ENCODE measurements around the gene CHD3. TPM values are rescaled to one million over a fixed set of nuclear protein-coding genes. Genes with fewer than 3 reads are reported as not detected.
A peak's percentile ranks its signal among the peaks of the same experiment; 100 is the strongest.

Gene CHD3
- total and polyA plus RNA-seq, 2 of the 13 experiments (the other 11 are each of a cell fraction or from before 2014, with no cell fraction given): 2.7 to 3.7 TPM

DNA sequence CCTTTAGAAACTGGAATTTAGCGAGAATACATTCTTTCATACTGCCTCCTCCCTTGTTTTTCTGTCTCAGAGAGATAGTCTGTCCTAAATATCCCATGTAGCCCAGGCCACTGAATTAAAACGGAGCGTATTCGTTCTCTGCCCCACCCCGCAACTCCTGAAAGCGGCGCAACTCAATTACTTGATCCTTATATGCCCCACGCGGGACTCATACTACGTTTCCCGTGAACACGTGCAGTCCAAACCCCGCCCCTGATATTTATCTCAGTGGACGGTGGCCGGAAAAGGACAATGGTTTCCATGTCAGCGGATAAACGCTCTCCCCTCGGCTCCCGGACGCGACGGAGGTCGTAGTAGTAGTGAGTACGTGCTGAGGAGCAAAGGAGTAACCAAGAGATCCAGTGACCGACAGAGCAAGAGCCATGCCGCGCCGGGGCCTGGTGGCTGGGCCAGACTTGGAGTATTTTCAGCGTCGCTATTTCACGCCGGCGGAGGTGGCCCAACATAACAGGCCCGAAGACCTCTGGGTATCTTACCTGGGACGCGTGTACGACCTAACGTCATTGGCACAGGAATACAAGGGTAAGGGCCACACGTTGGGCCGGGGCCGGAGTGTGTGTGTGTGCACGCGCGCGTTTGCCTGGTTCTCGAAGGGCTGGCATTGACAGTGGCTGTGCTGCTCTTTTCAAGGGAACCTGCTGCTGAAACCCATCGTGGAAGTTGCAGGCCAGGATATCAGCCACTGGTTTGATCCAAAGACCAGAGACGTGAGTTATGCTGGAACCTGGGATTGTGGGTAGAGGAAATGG lies 30.7 kb upstream of the CHD3 start, which contains the start of gene CYB5D1 (continued):
- TF ChIP-seq, protein P1, sequence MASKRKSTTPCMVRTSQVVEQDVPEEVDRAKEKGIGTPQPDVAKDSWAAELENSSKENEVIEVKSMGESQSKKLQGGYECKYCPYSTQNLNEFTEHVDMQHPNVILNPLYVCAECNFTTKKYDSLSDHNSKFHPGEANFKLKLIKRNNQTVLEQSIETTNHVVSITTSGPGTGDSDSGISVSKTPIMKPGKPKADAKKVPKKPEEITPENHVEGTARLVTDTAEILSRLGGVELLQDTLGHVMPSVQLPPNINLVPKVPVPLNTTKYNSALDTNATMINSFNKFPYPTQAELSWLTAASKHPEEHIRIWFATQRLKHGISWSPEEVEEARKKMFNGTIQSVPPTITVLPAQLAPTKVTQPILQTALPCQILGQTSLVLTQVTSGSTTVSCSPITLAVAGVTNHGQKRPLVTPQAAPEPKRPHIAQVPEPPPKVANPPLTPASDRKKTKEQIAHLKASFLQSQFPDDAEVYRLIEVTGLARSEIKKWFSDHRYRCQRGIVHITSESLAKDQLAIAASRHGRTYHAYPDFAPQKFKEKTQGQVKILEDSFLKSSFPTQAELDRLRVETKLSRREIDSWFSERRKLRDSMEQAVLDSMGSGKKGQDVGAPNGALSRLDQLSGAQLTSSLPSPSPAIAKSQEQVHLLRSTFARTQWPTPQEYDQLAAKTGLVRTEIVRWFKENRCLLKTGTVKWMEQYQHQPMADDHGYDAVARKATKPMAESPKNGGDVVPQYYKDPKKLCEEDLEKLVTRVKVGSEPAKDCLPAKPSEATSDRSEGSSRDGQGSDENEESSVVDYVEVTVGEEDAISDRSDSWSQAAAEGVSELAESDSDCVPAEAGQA (IDR thresholded peaks at IDR 0.05; ENCODE audit: low read depth): no peak; the same call in 1 of the 2 replicates
- TF ChIP-seq, protein P1 (CRISPR knock-in tag; IDR thresholded peaks at IDR 0.05; ENCODE audit: borderline replicate concordance): no peak
- TF ChIP-seq NRL (CRISPR knock-in tag; IDR thresholded peaks at IDR 0.05; ENCODE audit: borderline replicate concordance) (peak; percentile 14; the same call in 1 of the 2 replicates), FOXC1 (CRISPR knock-in tag; IDR thresholded peaks at IDR 0.05; ENCODE audit: borderline replicate concordance) (0 out of 2 replicates have a peak, but pooled peaks have one; percentile 24), ZNF7 (CRISPR knock-in tag; IDR thresholded peaks at IDR 0.05) (no peak), SPEN (CRISPR knock-in tag; IDR thresholded peaks at IDR 0.05; ENCODE audit: low read depth) (peak; percentile 21; the same call in 1 of the 2 replicates), KLF13 (CRISPR knock-in tag; IDR thresholded peaks at IDR 0.05) (no peak), ZFP37 (CRISPR knock-in tag; IDR thresholded peaks at IDR 0.05; ENCODE audit: borderline replicate concordance) (no peak; the same call in 1 of the 2 replicates), MIER2 (CRISPR knock-in tag; IDR thresholded peaks at IDR 0.05) (no peak), HES4 (CRISPR knock-in tag; IDR thresholded peaks at IDR 0.05; ENCODE audit: borderline replicate concordance) (peak; percentile 65; the same call in 1 of the 2 replicates), SP2 (CRISPR knock-in tag; IDR thresholded peaks at IDR 0.05) (peak; percentile 36; the same call in 1 of the 2 replicates), KLF12 (CRISPR knock-in tag; IDR thresholded peaks at IDR 0.05; ENCODE audit: borderline replicate concordance) (no peak), RARA (CRISPR knock-in tag; IDR thresholded peaks at IDR 0.05) (no peak), PHF5A (CRISPR knock-in tag; IDR thresholded peaks at IDR 0.05; ENCODE audit: low read depth, unreplicated experiment) (no peak)
- TF ChIP-seq, protein P2, sequence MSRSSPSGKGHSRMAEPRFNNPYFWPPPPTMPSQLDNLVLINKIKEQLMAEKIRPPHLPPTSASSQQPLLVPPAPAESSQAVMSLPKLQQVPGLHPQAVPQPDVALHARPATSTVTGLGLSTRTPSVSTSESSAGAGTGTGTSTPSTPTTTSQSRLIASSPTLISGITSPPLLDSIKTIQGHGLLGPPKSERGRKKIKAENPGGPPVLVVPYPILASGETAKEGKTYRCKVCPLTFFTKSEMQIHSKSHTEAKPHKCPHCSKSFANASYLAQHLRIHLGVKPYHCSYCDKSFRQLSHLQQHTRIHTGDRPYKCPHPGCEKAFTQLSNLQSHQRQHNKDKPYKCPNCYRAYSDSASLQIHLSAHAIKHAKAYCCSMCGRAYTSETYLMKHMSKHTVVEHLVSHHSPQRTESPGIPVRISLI (CRISPR knock-in tag; IDR thresholded peaks at IDR 0.05; ENCODE audit: borderline replicate concordance): no peak
- TF ChIP-seq, protein P3, sequence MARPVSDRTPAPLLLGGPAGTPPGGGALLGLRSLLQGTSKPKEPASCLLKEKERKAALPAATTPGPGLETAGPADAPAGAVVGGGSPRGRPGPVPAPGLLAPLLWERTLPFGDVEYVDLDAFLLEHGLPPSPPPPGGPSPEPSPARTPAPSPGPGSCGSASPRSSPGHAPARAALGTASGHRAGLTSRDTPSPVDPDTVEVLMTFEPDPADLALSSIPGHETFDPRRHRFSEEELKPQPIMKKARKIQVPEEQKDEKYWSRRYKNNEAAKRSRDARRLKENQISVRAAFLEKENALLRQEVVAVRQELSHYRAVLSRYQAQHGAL (CRISPR knock-in tag; IDR thresholded peaks at IDR 0.05; ENCODE audit: not compliant biosample characterization): no peak
- TF ChIP-seq, protein P4, sequence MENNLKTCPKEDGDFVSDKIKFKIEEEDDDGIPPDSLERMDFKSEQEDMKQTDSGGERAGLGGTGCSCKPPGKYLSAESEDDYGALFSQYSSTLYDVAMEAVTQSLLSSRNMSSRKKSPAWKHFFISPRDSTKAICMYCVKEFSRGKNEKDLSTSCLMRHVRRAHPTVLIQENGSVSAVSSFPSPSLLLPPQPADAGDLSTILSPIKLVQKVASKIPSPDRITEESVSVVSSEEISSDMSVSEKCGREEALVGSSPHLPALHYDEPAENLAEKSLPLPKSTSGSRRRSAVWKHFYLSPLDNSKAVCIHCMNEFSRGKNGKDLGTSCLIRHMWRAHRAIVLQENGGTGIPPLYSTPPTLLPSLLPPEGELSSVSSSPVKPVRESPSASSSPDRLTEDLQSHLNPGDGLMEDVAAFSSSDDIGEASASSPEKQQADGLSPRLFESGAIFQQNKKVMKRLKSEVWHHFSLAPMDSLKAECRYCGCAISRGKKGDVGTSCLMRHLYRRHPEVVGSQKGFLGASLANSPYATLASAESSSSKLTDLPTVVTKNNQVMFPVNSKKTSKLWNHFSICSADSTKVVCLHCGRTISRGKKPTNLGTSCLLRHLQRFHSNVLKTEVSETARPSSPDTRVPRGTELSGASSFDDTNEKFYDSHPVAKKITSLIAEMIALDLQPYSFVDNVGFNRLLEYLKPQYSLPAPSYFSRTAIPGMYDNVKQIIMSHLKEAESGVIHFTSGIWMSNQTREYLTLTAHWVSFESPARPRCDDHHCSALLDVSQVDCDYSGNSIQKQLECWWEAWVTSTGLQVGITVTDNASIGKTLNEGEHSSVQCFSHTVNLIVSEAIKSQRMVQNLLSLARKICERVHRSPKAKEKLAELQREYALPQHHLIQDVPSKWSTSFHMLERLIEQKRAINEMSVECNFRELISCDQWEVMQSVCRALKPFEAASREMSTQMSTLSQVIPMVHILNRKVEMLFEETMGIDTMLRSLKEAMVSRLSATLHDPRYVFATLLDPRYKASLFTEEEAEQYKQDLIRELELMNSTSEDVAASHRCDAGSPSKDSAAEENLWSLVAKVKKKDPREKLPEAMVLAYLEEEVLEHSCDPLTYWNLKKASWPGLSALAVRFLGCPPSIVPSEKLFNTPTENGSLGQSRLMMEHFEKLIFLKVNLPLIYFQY (CRISPR knock-in tag; IDR thresholded peaks at IDR 0.05; ENCODE audit: borderline replicate concordance): 0 out of 2 replicates have a peak, but pooled peaks have one; percentile 8
